ENCODE measurements around the gene EXOC7. TPM values are rescaled to one million over a fixed set of nuclear protein-coding genes. Genes with fewer than 3 reads are reported as not detected.

EXOC7 gene
- total RNA-seq, 6 experiments from 2014 or later: 134 to 157 (median 144) TPM

DNA sequence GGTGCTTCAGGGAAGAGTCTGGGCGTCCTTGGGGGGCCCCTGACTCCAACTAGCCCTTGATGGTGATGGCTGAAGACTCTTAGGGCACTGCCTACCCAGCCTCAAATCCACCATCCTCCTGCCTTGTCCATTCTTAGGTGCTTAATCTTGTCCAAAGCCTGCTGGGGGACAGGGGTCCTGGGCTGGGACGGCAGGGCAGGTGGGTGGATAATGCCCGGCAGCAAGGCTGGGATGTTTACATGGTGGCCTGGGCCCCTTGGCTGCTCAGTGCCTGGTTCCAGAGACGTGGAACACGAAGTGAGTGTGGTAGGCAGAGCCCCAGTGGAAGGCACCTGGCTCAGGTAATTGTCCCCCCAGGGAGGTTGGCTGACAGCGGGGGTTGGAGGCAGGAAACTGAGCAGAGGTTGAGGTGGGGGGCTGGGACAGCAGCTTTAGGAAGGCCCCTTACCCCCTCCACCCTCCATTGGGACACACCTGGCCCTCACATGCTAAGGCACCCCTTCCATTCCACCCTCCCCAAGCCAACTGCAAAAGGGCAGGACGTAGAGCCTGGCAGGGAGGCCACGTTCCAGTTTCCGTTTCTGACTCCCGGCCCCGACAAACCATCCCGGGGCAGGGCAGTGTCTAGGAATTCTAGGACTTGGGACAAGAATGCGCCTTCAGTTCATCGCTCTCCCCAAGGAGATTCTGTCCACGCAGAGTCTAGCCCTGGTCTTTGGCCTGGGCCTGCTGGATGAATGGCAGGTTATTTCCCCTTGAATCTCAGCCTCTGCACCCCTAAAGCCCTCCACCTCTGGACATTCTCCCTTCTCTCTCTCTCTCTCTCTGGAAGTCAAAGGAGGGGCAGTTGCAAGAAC lies 35.5 kb upstream of the EXOC7 start:
- peaks cover 34% of the 10 kb centered on the region for H3K27me3 Mint-ChIP-seq (ENCODE audit: insufficient read depth)
- DNase-seq: no peak
- no peak overlapping the region for H3K27ac Mint-ChIP-seq
- TF ChIP-seq, protein P1, sequence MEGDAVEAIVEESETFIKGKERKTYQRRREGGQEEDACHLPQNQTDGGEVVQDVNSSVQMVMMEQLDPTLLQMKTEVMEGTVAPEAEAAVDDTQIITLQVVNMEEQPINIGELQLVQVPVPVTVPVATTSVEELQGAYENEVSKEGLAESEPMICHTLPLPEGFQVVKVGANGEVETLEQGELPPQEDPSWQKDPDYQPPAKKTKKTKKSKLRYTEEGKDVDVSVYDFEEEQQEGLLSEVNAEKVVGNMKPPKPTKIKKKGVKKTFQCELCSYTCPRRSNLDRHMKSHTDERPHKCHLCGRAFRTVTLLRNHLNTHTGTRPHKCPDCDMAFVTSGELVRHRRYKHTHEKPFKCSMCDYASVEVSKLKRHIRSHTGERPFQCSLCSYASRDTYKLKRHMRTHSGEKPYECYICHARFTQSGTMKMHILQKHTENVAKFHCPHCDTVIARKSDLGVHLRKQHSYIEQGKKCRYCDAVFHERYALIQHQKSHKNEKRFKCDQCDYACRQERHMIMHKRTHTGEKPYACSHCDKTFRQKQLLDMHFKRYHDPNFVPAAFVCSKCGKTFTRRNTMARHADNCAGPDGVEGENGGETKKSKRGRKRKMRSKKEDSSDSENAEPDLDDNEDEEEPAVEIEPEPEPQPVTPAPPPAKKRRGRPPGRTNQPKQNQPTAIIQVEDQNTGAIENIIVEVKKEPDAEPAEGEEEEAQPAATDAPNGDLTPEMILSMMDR (IDR thresholded peaks at IDR 0.05): no peak
- H3K9me3 Mint-ChIP-seq: no peaks in the 10 kb centered on the region
- H3K4me1 Mint-ChIP-seq (ENCODE audit: low read depth): peaks cover 6% of the 10 kb centered on the region; the same call in 1 of the 2 replicates
- H3K4me3 Mint-ChIP-seq: no peak overlapping the region
- no peaks in the 10 kb centered on the region for H3K36me3 Mint-ChIP-seq (ENCODE audit: low read depth)

DNA sequence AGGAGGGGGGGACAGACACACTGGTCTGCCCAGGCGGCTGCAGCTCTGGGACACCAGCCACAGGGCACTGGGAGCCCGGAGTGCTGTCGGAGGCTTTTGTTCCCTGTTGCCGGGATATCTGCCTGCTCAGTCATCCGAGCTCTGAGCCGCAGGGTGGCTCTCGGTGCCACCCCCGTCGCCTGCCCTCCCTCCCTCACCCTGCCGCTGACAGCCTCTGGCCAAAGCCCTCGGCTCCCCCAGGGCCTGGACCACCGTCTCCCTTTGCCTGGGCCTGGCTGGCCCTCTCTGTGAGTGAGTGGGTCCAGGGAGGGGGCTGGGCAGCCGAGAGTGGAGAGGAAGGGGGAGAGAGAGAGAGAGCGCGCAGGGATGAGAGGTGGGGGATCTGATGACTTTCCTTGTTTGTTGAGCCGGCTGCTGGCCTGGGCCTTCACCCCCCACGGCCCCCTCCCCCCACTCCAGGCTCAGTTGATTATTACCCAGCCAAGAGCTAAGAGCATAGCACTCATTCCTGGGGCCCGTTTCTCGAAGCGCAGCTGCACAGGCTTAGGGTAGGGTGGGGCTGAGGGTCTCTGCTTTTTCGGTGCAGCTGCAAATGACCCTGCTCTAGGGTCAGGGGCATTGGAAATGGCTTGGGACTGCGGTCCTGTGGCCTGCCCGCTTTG lies 34.8 kb upstream of the EXOC7 start:
- Mint-ChIP-seq H3K4me3 (no peak overlapping the region), H3K9me3 (no peaks in the 10 kb centered on the region), H3K27me3 (ENCODE audit: insufficient read depth) (peaks cover 38% of the 10 kb centered on the region), H3K36me3 (ENCODE audit: low read depth) (no peaks in the 10 kb centered on the region), H3K27ac (no peak overlapping the region), H3K4me1 (ENCODE audit: low read depth) (peaks cover 6% of the 10 kb centered on the region; the same call in 1 of the 2 replicates)
- no peak for DNase-seq
- TF ChIP-seq, protein P1 (IDR thresholded peaks at IDR 0.05): no peak

- Mint-ChIP-seq H3K9me3 (no peaks in the 10 kb centered on the region), H3K27me3 (ENCODE audit: insufficient read depth) (peaks cover 40% of the 10 kb centered on the region), H3K4me1 (ENCODE audit: low read depth) (peaks cover 6% of the 10 kb centered on the region; the same call in 1 of the 2 replicates), H3K27ac (no peak overlapping the region), H3K4me3 (no peak overlapping the region), H3K36me3 (ENCODE audit: low read depth) (no peaks in the 10 kb centered on the region)
- no peak for DNase-seq
- TF ChIP-seq, protein P1 (IDR thresholded peaks at IDR 0.05): no peak
Measured at GRCh38 chr17:76137351-76138233, 34.0 kb upstream of the EXOC7 start.

GRCh38 chr17:76137001-76137350 lies 33.4 kb upstream of the EXOC7 start:
- no peaks in the 10 kb centered on the region for H3K9me3 Mint-ChIP-seq
- peaks cover 6% of the 10 kb centered on the region; the same call in 1 of the 2 replicates for H3K4me1 Mint-ChIP-seq (ENCODE audit: low read depth)
- no peaks in the 10 kb centered on the region for H3K36me3 Mint-ChIP-seq (ENCODE audit: low read depth)
- TF ChIP-seq, protein P1 (IDR thresholded peaks at IDR 0.05): no peak
- peaks cover 36% of the 10 kb centered on the region for H3K27me3 Mint-ChIP-seq (ENCODE audit: insufficient read depth)
- H3K27ac Mint-ChIP-seq: no peak overlapping the region
- H3K4me3 Mint-ChIP-seq: no peak overlapping the region
- no peak for DNase-seq

DNA sequence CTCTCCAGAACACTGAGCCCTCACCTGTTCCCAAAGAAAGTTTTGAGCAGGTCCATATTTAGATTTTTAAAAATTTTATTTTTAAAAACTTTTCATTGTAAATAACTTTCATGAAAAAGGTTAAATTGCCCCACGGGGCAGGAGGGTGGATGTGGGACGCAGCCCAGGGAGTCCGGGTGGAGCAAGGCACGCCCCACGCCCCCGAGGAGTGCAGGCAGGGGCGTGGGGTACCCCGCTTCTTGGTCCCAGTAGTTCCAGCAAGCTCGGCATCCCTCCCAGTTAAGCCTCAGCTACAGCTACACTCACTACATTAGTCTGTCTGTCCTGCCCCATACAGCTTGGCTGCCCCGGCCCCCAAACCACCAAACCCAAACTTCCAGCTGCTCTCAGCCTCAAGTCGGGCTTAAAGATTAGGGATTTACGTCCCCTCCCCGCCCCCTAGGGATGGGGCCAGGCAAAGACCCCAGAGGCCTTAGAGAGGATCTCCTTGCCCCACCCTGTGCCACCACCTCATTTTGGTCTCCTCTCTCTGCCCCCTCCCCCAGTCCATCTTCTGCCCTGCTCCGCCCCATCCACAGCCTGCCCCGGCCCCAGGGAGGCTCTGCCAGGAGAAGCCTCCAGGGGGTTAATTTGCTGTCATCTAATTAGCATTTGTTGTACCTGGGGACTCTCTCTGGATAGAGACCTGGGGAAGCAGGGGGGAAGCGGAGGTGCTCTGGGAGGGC lies 32.9 kb upstream of the EXOC7 start:
- H3K27ac Mint-ChIP-seq: no peak overlapping the region
- H3K9me3 Mint-ChIP-seq: no peaks in the 10 kb centered on the region
- TF ChIP-seq, protein P1 (IDR thresholded peaks at IDR 0.05): no peak
- H3K27me3 Mint-ChIP-seq (ENCODE audit: insufficient read depth): peaks cover 35% of the 10 kb centered on the region
- no peak overlapping the region for H3K4me3 Mint-ChIP-seq
- peaks cover 1% of the 10 kb centered on the region; the same call in 1 of the 2 replicates for H3K4me1 Mint-ChIP-seq (ENCODE audit: low read depth)
- no peak for DNase-seq
- H3K36me3 Mint-ChIP-seq (ENCODE audit: low read depth): no peaks in the 10 kb centered on the region
